GM12891 (cell line): ENCODE data around the gene HJURP.

ENCODE experiments used
- DNase-seq: peaks from one replicate; pipeline ENCODE4 v3.0.0; 2011; ENCODE audit warnings: low spot score; ENCODE audit not compliant: insufficient read length
- FAIRE-seq: peaks from 2 replicates; lab custom pipeline; 2011; peaks lifted over from hg19 to GRCh38; lab: Jason Lieb, UNC
- PAX5 ChIP-seq: IDR thresholded peaks from 2 replicates; pipeline ENCODE4 v1.6.1; 2011; ENCODE audit warnings: low read length, moderate library complexity, mild to moderate bottlenecking; ENCODE audit not compliant: insufficient read depth, severe bottlenecking
- POLR2A ChIP-seq: IDR thresholded peaks from 2 replicates; pipeline ENCODE4 v1.6.1; 2011; ENCODE audit warnings: low read depth, low read length, control low read depth
- POLR2AphosphoS5 ChIP-seq: IDR thresholded peaks from 2 replicates; pipeline ENCODE4 v1.6.1; 2011; ENCODE audit warnings: low read depth, low read length, control low read depth
- POU2F2 ChIP-seq: IDR thresholded peaks from 2 replicates; pipeline ENCODE4 v1.6.1; 2011; ENCODE audit warnings: low read depth, mild to moderate bottlenecking, control low read depth, low read length, moderate library complexity
- SPI1 ChIP-seq: IDR thresholded peaks from 2 replicates; pipeline ENCODE4 v1.6.1; 2011; ENCODE audit warnings: low read depth, low read length, control low read depth
- TAF1 ChIP-seq: IDR thresholded peaks from 2 replicates; pipeline ENCODE4 v1.6.1; 2011; ENCODE audit warnings: low read depth, low read length, control low read depth

HJURP gene

DNA sequence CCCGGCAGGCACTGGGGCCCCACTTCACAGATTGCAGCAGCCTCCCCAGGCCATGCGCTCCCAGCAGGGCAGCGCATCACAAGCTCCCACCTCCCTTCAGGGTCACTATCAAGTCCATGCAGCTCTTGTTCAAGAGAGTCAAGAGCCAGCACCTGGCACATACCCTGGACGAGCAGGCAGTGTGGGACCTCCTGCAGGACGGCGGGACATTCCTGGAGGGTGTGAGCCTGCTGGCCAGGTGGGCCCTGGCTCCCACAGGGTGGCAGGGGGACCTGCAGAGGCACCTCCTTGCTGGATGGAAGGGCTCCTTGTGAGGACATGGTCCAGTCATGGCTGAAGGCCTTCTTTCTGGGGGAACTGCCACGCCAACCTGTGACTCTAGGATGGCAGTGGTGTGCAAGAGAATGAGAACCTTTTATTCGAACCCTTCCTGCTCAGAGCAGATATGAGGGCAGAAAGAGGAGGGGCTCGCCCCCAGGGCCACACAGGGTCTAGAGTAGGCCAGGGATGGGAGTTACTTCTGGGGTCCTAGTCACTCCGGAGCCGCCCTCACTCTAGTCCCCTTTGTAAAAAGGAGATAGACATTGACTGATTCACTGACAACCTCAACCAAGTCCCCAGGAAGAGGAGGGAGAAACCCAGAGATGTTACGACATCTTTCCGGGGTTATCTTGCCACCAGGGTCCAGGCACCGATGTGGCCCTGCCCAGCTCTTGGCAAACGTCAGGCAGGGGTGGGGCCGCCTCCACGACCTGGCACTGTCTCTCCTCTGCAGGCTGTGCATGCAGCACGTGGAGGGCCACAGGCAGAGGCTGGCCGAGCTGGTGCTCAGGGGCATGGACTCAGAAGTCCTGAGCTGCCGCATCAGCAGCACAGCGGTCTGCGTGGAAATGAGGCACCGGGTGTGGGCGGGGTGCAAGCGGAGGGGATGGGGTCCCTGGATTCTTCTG is 31.3 kb downstream of the HJURP start:
- DNase-seq = no peak

DNA sequence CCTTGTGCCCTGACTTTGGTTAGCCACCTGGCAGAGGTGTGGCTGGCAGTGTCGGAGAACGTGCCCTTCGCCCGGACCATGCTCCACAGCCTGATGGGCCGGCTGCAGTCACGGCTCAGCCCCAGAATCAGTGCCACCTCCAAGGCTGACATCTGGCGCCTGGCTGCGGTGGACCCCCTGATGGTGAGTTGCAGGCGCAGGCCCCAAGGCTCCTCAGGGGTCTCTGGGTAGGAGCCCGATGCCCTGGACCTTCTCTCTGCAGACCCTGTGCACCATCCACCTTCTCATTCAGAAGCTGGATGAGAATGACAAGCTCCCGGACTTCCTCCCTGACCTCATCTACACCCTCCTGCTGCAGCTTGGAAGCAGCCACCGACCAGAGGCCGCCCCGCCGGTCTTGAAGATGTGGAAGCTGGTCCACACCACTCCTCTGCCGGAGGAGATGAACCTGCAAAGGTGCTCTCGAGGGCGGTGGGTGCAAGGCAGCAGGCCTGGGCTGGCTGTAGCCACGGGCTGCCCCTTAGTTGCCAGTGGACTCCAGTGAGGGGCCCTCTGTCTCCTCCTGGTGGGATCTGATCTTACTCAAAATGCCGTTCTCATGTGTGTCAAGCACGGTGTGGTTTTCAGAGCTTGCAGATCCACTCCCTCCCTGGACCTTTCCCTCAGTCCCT is 32.1 kb downstream of the HJURP start:
- no peak for DNase-seq
- FAIRE-seq = no peak
- TF ChIP-seq SPI1 (no peak), PAX5 (no peak), POU2F2 (no peak), POLR2A (no peak), TAF1 (no peak), POLR2AphosphoS5 (no peak)

More for the DNA sequence above, 31.3 kb downstream of the HJURP start:
- FAIRE-seq = no peak
- TF ChIP-seq POU2F2 = no peak
- TF ChIP-seq POLR2A = no peak
- TF ChIP-seq SPI1 = no peak
- no peak for TF ChIP-seq PAX5
- no peak for TF ChIP-seq TAF1
- no peak for TF ChIP-seq POLR2AphosphoS5

DNA sequence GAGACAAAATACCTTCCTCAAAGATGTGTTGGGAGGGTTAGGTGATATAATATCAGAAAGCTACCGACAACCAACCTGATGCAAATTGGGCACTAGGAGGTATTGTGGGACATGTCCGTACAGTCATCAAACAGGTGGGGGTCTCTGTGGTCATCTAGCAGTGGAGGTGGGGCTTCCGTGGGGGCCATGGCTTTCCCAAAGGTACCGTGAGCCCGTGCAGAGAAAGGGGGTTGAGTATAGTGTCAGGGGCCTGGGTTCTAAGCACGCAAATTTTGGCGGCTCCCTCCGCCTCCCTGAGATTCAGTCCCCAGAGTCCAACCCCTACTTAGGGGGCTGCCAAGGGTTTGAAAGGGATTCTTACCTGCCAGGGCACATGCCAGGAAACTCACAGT is 32.6 kb downstream of the HJURP start:
- TF ChIP-seq TAF1 = no peak
- TF ChIP-seq POU2F2 = no peak
- no peak for TF ChIP-seq SPI1
- TF ChIP-seq POLR2A = no peak
- no peak for TF ChIP-seq POLR2AphosphoS5
- no peak for TF ChIP-seq PAX5
- no peak for DNase-seq
- FAIRE-seq = no peak

DNA sequence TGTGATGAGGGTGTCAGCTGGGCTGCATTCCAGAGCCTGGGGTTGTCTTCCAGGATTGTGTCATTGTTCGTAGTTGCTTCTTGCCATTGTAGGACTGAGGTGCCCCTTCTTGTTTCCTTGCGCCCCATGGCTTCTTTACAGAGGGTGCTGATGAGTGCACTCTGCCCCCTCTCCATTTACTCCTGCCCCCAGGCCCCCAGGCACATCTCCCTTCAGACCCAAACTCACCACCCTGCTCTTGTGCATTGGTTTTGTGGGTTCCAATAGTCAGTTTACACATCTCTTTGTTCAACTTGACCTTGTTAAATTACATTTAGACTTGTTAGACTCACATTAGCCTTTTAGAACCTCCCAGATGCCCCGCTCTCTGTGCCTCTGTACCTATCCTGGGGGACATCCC is 33.1 kb downstream of the HJURP start:
- DNase-seq (no peak), FAIRE-seq (no peak)
- TF ChIP-seq PAX5 (no peak), SPI1 (no peak), TAF1 (no peak), POLR2AphosphoS5 (no peak), POLR2A (no peak), POU2F2 (no peak)

GRCh38 chr2:233820774-233821105 is 33.6 kb downstream of the HJURP start:
- DNase-seq (no peak), FAIRE-seq (no peak)
- no peak for TF ChIP-seq TAF1
- TF ChIP-seq POLR2AphosphoS5 = no peak
- TF ChIP-seq POLR2A = no peak
- TF ChIP-seq PAX5 = no peak
- TF ChIP-seq POU2F2 = no peak

GRCh38 chr2:233819884-233820773 is 34.2 kb downstream of the HJURP start:
- DNase-seq = no peak
- TF ChIP-seq PAX5 (no peak), TAF1 (no peak), SPI1 (no peak), POU2F2 (no peak), POLR2A (no peak), POLR2AphosphoS5 (no peak)
- no peak for FAIRE-seq

GRCh38 chr2:233818639-233819621 is 35.4 kb downstream of the HJURP start:
- DNase-seq (no peak), FAIRE-seq (no peak)
- TF ChIP-seq POU2F2 (no peak), PAX5 (no peak)

GRCh38 chr2:233817995-233818638 is 36.2 kb downstream of the HJURP start:
- FAIRE-seq = no peak
- no peak for DNase-seq
- TF ChIP-seq POLR2AphosphoS5 (no peak), POU2F2 (no peak), TAF1 (no peak), SPI1 (no peak), POLR2A (no peak), PAX5 (no peak)
